Keratinocyte (primary cell): Measurements from ENCODE around the gene LDAH.
"Not testable (repeated sequence)": the region's sequence is repeated elsewhere in the genome, so short reads cannot be mapped to it uniquely, and the experiment has no call there.

ENCODE experiments used
- CTCF ChIP-seq, 3 experiments: IDR thresholded peaks in 1 of 3; conservative IDR thresholded peaks in 1 of 3; optimal IDR thresholded peaks in 1 of 3; 2 replicates in 2 of 3; 3 replicates in 1 of 3; pipeline versions ENCODE3 to v1.5.1; 2011; ENCODE audit warnings: low read length in 3 of 3, mild to moderate bottlenecking in 3 of 3, moderate library complexity in 2 of 3, control low read depth in 1 of 3, inconsistent platforms in 1 of 3; ENCODE audit not compliant: insufficient read depth in 2 of 3; ENCODE audit errors: extremely low read depth in 1 of 3
- EZH2 ChIP-seq: IDR thresholded peaks from one replicate; pipeline ENCODE4 v1.6.1; 2012; ENCODE audit warnings: inconsistent platforms, mild to moderate bottlenecking, low read length, moderate library complexity

- TF ChIP-seq CTCF (optimal IDR thresholded peaks at IDR 0.05 in 1 of 3, IDR thresholded peaks at IDR 0.05 in 1 of 3, conservative IDR thresholded peaks at IDR 0.05 in 1 of 3; ENCODE audit: extremely low read depth in 1 of 3, insufficient read depth in 2 of 3, low read length in 3 of 3); EZH2: not testable (repeated sequence)
These were observed 111.3 kb downstream of the LDAH start for GRCh38 chr2:20711641-20712040.
